OCI-LY1 (cell line): Measurements from ENCODE around the gene LCAT.

ENCODE experiments used
- CTCF ChIP-seq: fragments of 200-600 bp; sonication (generic), shearing (Covaris generic); IDR thresholded peaks from 2 replicates; pipeline ENCODE4 v1.5.1; 2017; ENCODE audit warnings: mild to moderate bottlenecking, antibody characterized with exemption, low read length, moderate library complexity, mixed read lengths
- EZH2 ChIP-seq: fragments of 200-600 bp; sonication (generic), shearing (Covaris generic); IDR thresholded peaks from 2 replicates; pipeline ENCODE4 v1.8.0; 2017; ENCODE audit warnings: borderline replicate concordance, mixed run types, mild to moderate bottlenecking, antibody characterized with exemption, low read length, moderate library complexity, mixed read lengths

- TF ChIP-seq CTCF (no peak), EZH2 (no peak)
Measured at GRCh38 chr16:67975321-67976105, 31.6 kb upstream of the LCAT start.
